Heart right ventricle (tissue), 16 donors: ENCODE measurements around the gene CCRL2. TPM values are rescaled to one million over a fixed set of nuclear protein-coding genes. Genes with fewer than 3 reads are reported as not detected.

ENCODE experiments used
- ATAC-seq, 8 donors: fragments of 200-7000 bp; cut with Tn5 transposase; one replicate each; pipeline ENCODE4 v1.9.1; 2020; ENCODE audit warnings: mild to moderate bottlenecking in 8 of 8, moderate library complexity in 8 of 8, moderate number of reproducible peaks in 1 of 8
- DNase-seq, 2 donors: peaks; one replicate each; pipeline ENCODE4 v3.0.0-alpha.2; 2020
- H3K27ac ChIP-seq, 10 donors: fragments of 200-600 bp; sonication (generic) in 2 of 10; one replicate each; pipeline versions ENCODE4 v1.5.0 to v1.8.0; 2020 to 2022; ENCODE audit warnings: mild to moderate bottlenecking in 3 of 10
- H3K27me3 ChIP-seq, 7 donors: fragments of 200-600 bp; one replicate each; pipeline ENCODE4 v1.8.0; 2021 to 2022; ENCODE audit warnings: mild to moderate bottlenecking in 2 of 7
- H3K36me3 ChIP-seq, 9 donors: fragments of 200-600 bp; sonication (generic) in 1 of 9; one replicate each; pipeline versions ENCODE4 v1.5.0 to v1.8.0; 2020 to 2022; ENCODE audit warnings: mild to moderate bottlenecking in 2 of 9
- H3K4me1 ChIP-seq, 9 donors: fragments of 200-600 bp; sonication (generic) in 1 of 9; one replicate each; pipeline versions ENCODE4 v1.5.0 to v1.8.0; 2020 to 2022; ENCODE audit warnings: mild to moderate bottlenecking in 4 of 9
- H3K4me3 ChIP-seq, 10 donors: fragments of 200-600 bp; sonication (generic) in 2 of 10; one replicate each; pipeline versions ENCODE4 v1.5.0 to v1.8.0; 2020 to 2022; ENCODE audit warnings: mild to moderate bottlenecking in 7 of 10, moderate library complexity in 2 of 10
- H3K9me3 ChIP-seq, 11 donors: fragments of 200-600 bp in 10 of 11; sonication (generic) in 2 of 11; one replicate each; pipeline versions ENCODE4 v1.5.0 to v1.8.0; 2013 to 2022; ENCODE audit warnings: mild to moderate bottlenecking in 2 of 11, control low read depth in 1 of 11, moderate library complexity in 1 of 11
- WGBS, 2 donors: extraction: QIAGEN DNeasy Blood & Tissue Kit; methylation state at CpG; one replicate each; pipeline ENCODE4 v1.1.7; 2013; ENCODE audit warnings: inconsistent platforms in 1 of 2; 5-methylcytosine and 5-hydroxymethylcytosine counted together
- intact Hi-C, 10 donors: fragments of 100-400 bp; cut with DNase I; formaldehyde crosslinking; loops; one replicate each; pipeline versions ENCODE4 v1.11.1 to v1.14.2; 2022
- polyA plus RNA-seq, 2 donors: library from polyadenylated mRNA; stranded (reverse); fragments of 200-250 nt; gene quantifications; one replicate each; pipeline ENCODE4 v1.2.3, GENCODE V29; 2013
- total RNA-seq, 10 donors: library from RNA; stranded (reverse); fragmentation: NEBNext Ultra II Directional in 3 of 10; extraction: Animal tissue kit (Norgen Biotek cat#: 25700) in 3 of 10; gene quantifications; one replicate each; pipeline versions ENCODE4 v1.2.1 to v1.2.4, GENCODE V29; 2021 to 2023
- TF ChIP-seq, protein P1 (sequence below), 9 donors: fragments of 200-600 bp; sonication (generic) in 2 of 9; IDR thresholded peaks; one replicate each; pipeline versions ENCODE4 v1.5.0 to v1.8.0; 2021 to 2022; ENCODE audit warnings: antibody characterized with exemption in 9 of 9, mild to moderate bottlenecking in 5 of 9, moderate library complexity in 1 of 9
- donor health status: Arrhythmogenic right ventricular cardiomyopathy.
- donor health status: ischemic (EF 13 %, LVEDD 7.1; RV severe dilation, severe dysfunction).
- donor health status: healthy with polysubstance abuse.
- donor health status: DM: no; HTN: yes; CAD: no.
- donor health status: DM: no; HTN: no; CAD: no.
- donor health status: ischemic (EF 25% LVEDD 6.9; RV normal size, moderate dysfunction).
- donor health status: ischemic (EF 25% LVEDD 5.7; RV mildly dilated, moderate dysfunction).
- donor health status: healthy.
- donor health status: DM: yes; HTN: yes; CAD: no.
- donor health status: Ischemic cardiomyopathy.
- donor health status: ischemic (EF 35%, LVEDD 5.7; RV mildly dilated, moderate dysfunction).
- donor health status: nonischemic (EF 11% LVEDD 7.7; RV severe dilation, severe dysfunction).
- donor health status: DM: yes; HTN: yes; CAD: no.
- donor health status: PGD.
- donor health status: ischemic (EF 29% LVEDD 5.4; RV normal size, mild dysfunction).
- donor health status: nonischemic (EF 23%, LVEDD 6.1; RV moderate dilation, normal function).

CCRL2 gene
- total and polyA plus RNA-seq, 12 donors = 1.0 to 5.4 (median 1.7) TPM

DNA sequence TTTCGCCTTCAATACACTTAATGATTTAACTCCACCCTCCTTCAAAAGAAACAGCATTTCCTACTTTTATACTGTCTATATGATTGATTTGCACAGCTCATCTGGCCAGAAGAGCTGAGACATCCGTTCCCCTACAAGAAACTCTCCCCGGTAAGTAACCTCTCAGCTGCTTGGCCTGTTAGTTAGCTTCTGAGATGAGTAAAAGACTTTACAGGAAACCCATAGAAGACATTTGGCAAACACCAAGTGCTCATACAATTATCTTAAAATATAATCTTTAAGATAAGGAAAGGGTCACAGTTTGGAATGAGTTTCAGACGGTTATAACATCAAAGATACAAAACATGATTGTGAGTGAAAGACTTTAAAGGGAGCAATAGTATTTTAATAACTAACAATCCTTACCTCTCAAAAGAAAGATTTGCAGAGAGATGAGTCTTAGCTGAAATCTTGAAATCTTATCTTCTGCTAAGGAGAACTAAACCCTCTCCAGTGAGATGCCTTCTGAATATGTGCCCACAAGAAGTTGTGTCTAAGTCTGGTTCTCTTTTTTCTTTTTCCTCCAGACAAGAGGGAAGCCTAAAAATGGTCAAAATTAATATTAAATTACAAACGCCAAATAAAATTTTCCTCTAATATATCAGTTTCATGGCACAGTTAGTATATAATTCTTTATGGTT lies 36.1 kb upstream of the CCRL2 start, which contains the start of gene CCR5:
CCR5 (plus strand) TSS at position 108 of the 680 bp plus-strand sequence. CDS start 1,957 bp downstream, outside the sequence.
- TF ChIP-seq, protein P1, sequence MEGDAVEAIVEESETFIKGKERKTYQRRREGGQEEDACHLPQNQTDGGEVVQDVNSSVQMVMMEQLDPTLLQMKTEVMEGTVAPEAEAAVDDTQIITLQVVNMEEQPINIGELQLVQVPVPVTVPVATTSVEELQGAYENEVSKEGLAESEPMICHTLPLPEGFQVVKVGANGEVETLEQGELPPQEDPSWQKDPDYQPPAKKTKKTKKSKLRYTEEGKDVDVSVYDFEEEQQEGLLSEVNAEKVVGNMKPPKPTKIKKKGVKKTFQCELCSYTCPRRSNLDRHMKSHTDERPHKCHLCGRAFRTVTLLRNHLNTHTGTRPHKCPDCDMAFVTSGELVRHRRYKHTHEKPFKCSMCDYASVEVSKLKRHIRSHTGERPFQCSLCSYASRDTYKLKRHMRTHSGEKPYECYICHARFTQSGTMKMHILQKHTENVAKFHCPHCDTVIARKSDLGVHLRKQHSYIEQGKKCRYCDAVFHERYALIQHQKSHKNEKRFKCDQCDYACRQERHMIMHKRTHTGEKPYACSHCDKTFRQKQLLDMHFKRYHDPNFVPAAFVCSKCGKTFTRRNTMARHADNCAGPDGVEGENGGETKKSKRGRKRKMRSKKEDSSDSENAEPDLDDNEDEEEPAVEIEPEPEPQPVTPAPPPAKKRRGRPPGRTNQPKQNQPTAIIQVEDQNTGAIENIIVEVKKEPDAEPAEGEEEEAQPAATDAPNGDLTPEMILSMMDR (IDR thresholded peaks at IDR 0.05) = no peak
- Histone ChIP-seq H3K36me3 (no peaks in the 10 kb centered on the region), H3K4me1 (peaks cover 0 to 50% (median 0%) of the 10 kb centered on the region in 9 donors), H3K27me3 (peaks cover 0 to 49% (median 4%) of the 10 kb centered on the region in 7 donors), H3K4me3 (peak within 1 kb of the TSS in 3 of 10 donors; percentile 3 to 47 (median 13)), H3K9me3 (no peaks in the 10 kb centered on the region), H3K27ac (peak within 1 kb of the TSS in 2 of 10 donors; percentile 8 to 86)
- intact Hi-C loops = loop anchor here in 7 of 10 donors (5.0 to 10.0 kb wide), 6 partner anchors 94 to 436 kb away; no protein-coding TSS in a partner anchor
- 51 to 68% methylated on average over 5 of the region's 5 CpGs for WGBS, 2 donors
- DNase-seq (no peak), ATAC-seq (no peak)

DNA sequence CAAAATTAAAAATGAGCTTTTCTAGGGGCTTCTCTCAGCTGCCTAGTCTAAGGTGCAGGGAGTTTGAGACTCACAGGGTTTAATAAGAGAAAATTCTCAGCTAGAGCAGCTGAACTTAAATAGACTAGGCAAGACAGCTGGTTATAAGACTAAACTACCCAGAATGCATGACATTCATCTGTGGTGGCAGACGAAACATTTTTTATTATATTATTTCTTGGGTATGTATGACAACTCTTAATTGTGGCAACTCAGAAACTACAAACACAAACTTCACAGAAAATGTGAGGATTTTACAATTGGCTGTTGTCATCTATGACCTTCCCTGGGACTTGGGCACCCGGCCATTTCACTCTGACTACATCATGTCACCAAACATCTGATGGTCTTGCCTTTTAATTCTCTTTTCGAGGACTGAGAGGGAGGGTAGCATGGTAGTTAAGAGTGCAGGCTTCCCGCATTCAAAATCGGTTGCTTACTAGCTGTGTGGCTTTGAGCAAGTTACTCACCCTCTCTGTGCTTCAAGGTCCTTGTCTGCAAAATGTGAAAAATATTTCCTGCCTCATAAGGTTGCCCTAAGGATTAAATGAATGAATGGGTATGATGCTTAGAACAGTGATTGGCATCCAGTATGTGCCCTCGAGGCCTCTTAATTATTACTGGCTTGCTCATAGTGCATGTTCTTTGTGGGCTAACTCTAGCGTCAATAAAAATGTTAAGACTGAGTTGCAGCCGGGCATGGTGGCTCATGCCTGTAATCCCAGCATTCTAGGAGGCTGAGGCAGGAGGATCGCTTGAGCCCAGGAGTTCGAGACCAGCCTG lies 35.3 kb upstream of the CCRL2 start:
- peaks cover 0 to 42% (median 0%) of the 10 kb centered on the region in 7 donors for H3K27me3 ChIP-seq
- peaks cover 0 to 50% (median 0%) of the 10 kb centered on the region in 9 donors for H3K4me1 ChIP-seq
- DNase-seq (no peak), ATAC-seq (no peak)
- TF ChIP-seq, protein P1 (IDR thresholded peaks at IDR 0.05) = no peak
- H3K4me3 ChIP-seq = peak overlapping the region in 2 of 10 donors; percentile 3 to 47
- H3K9me3 ChIP-seq = no peaks in the 10 kb centered on the region
- intact Hi-C loops = loop anchor here in 7 of 10 donors (5.0 to 10.0 kb wide), 6 partner anchors 94 to 437 kb away; no protein-coding TSS in a partner anchor
- H3K27ac ChIP-seq = peak overlapping the region in 1 of 10 donors; percentile 86
- H3K36me3 ChIP-seq = no peaks in the 10 kb centered on the region
- 77 to 86% methylated on average over 10 of the region's 10 CpGs for WGBS, 2 donors

DNA sequence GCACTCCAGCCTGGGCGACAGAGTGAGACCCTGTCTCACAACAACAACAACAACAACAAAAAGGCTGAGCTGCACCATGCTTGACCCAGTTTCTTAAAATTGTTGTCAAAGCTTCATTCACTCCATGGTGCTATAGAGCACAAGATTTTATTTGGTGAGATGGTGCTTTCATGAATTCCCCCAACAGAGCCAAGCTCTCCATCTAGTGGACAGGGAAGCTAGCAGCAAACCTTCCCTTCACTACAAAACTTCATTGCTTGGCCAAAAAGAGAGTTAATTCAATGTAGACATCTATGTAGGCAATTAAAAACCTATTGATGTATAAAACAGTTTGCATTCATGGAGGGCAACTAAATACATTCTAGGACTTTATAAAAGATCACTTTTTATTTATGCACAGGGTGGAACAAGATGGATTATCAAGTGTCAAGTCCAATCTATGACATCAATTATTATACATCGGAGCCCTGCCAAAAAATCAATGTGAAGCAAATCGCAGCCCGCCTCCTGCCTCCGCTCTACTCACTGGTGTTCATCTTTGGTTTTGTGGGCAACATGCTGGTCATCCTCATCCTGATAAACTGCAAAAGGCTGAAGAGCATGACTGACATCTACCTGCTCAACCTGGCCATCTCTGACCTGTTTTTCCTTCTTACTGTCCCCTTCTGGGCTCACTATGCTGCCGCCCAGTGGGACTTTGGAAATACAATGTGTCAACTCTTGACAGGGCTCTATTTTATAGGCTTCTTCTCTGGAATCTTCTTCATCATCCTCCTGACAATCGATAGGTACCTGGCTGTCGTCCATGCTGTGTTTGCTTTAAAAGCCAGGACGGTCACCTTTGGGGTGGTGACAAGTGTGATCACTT lies 34.3 kb upstream of the CCRL2 start:
- peaks cover 0 to 34% (median 0%) of the 10 kb centered on the region in 7 donors for H3K27me3 ChIP-seq
- no peaks in the 10 kb centered on the region for H3K9me3 ChIP-seq
- ATAC-seq (peak in 1 of 8 donors; percentile 52), DNase-seq (no peak)
- intact Hi-C loops = loop anchor here in 7 of 10 donors (5.0 to 10.0 kb wide), 6 partner anchors 95 to 438 kb away; no protein-coding TSS in a partner anchor
- TF ChIP-seq, protein P1 (IDR thresholded peaks at IDR 0.05) = peak in 8 of 9 donors; percentile 11 to 65 (median 44)
- no peaks in the 10 kb centered on the region for H3K36me3 ChIP-seq
- H3K27ac ChIP-seq = peak overlapping the region in 1 of 10 donors; percentile 86
- H3K4me3 ChIP-seq = peak overlapping the region in 1 of 10 donors; percentile 47
- H3K4me1 ChIP-seq = peaks cover 0 to 49% (median 0%) of the 10 kb centered on the region in 9 donors
- WGBS, 2 donors = 88 to 91% methylated on average over 9 of the region's 9 CpGs
